Neural cell (in vitro differentiated cells): Measurements from ENCODE around the gene CAST. TPM values are rescaled to one million over a fixed set of nuclear protein-coding genes. Genes with fewer than 3 reads are reported as not detected.

Experiments
- H2AFZ ChIP-seq: fragments of 200-600, 300-800 bp; sonication (generic), shearing (Covaris generic); 2 replicates; pipeline ENCODE4 v1.6.0; 2014; ENCODE audit warnings: low read depth, mild to moderate bottlenecking, antibody characterized with exemption, low read length, moderate library complexity
- H3F3A ChIP-seq: fragments of 200-600 bp; shearing (Covaris generic); 2 replicates; pipeline ENCODE4 v1.6.1; 2016; ENCODE audit warnings: mild to moderate bottlenecking, moderate library complexity, mixed read lengths, antibody characterized with exemption, low read length; ENCODE audit not compliant: insufficient read depth, poor library complexity, severe bottlenecking
- H3K27ac ChIP-seq: fragments of 200-600, 300-800 bp; sonication (generic), shearing (Covaris generic); 2 replicates; pipeline ENCODE4 v1.5.1; 2014; ENCODE audit warnings: mild to moderate bottlenecking, low read length, moderate library complexity
- H3K27me3 ChIP-seq: fragments of 300-800, 200-600 bp; sonication (generic), shearing (Covaris generic); 2 replicates; pipeline ENCODE4 v1.6.0; 2014; ENCODE audit warnings: mild to moderate bottlenecking, low read depth, low read length, moderate library complexity; ENCODE audit not compliant: insufficient read depth
- H3K36me3 ChIP-seq: fragments of 300-800, 200-600 bp; sonication (generic), shearing (Covaris generic); 2 replicates; pipeline ENCODE4 v1.5.1; 2014; ENCODE audit warnings: mild to moderate bottlenecking, antibody characterized with exemption, low read length, moderate library complexity; ENCODE audit not compliant: insufficient read depth
- H3K4me2 ChIP-seq: fragments of 300-800, 200-600 bp; sonication (generic), shearing (Covaris generic); 2 replicates; pipeline ENCODE4 v1.6.0; 2014; ENCODE audit warnings: mild to moderate bottlenecking, low read length
- H3K4me3 ChIP-seq: fragments of 300-800, 200-600 bp; sonication (generic), shearing (Covaris generic); 2 replicates; pipeline ENCODE4 v1.5.1; 2014; ENCODE audit warnings: mild to moderate bottlenecking, low read length, moderate library complexity
- H3K79me2 ChIP-seq: fragments of 200-600 bp; shearing (Covaris generic); replicated peaks from 2 replicates; pipeline ENCODE4 v1.6.0; 2014; ENCODE audit warnings: mild to moderate bottlenecking, low read length, moderate library complexity; ENCODE audit not compliant: insufficient read depth
- H3K9ac ChIP-seq: fragments of 300-800, 200-600 bp; sonication (generic), shearing (Covaris generic); 2 replicates; pipeline ENCODE4 v1.6.1; 2016; ENCODE audit warnings: mild to moderate bottlenecking, low read length, mixed read lengths
- H3K9me2 ChIP-seq: fragments of 200-600 bp; shearing (Covaris generic); 2 replicates; pipeline ENCODE4 v1.6.1; 2016; ENCODE audit warnings: mild to moderate bottlenecking, low read length, mixed read lengths; ENCODE audit not compliant: insufficient read depth
- H3K9me3 ChIP-seq: fragments of 200-600, 300-800 bp; sonication (generic), shearing (Covaris generic); 2 replicates; pipeline ENCODE4 v1.6.1; 2016; ENCODE audit warnings: mild to moderate bottlenecking, mixed run types, low read length, moderate library complexity, mixed read lengths
- H4K20me1 ChIP-seq: fragments of 200-600 bp; shearing (Covaris generic); 2 replicates; pipeline ENCODE4 v1.6.1; 2016; ENCODE audit warnings: mild to moderate bottlenecking, mixed run types; ENCODE audit not compliant: insufficient read depth
- CTCF ChIP-seq: fragments of 450-650 bp; IDR thresholded peaks from 2 replicates; pipeline ENCODE4 v1.5.1; 2014; ENCODE audit warnings: antibody characterized with exemption, mild to moderate bottlenecking, moderate library complexity; ENCODE audit not compliant: poor library complexity, severe bottlenecking
- EP300 ChIP-seq: fragments of 450-650 bp; conservative IDR thresholded peaks from 2 replicates; pipeline ENCODE4 v1.6.1; 2014; ENCODE audit warnings: antibody characterized with exemption, mild to moderate bottlenecking, moderate library complexity; ENCODE audit not compliant: poor library complexity, severe bottlenecking
- EZH2 ChIP-seq: fragments of 200-600, 300-800 bp; shearing (Covaris generic), sonication (generic); IDR thresholded peaks from 2 replicates; pipeline ENCODE4 v1.6.1; 2014; ENCODE audit warnings: antibody characterized with exemption, low read length, borderline replicate concordance, mild to moderate bottlenecking; ENCODE audit not compliant: insufficient read depth, poor library complexity, severe bottlenecking
- MXI1 ChIP-seq: fragments of 450-650 bp; conservative IDR thresholded peaks from 2 replicates; pipeline ENCODE4 v1.6.1; 2014; ENCODE audit warnings: antibody characterized with exemption, mild to moderate bottlenecking; ENCODE audit not compliant: poor library complexity, severe bottlenecking
- POLR2AphosphoS5 ChIP-seq: IDR thresholded peaks from 2 replicates; pipeline ENCODE4 v1.6.1; 2012
- RAD21 ChIP-seq: fragments of 450-650 bp; conservative IDR thresholded peaks from 2 replicates; pipeline ENCODE4 v1.6.1; 2014; ENCODE audit warnings: antibody characterized with exemption, mild to moderate bottlenecking, moderate library complexity
- REST ChIP-seq: IDR thresholded peaks from 2 replicates; pipeline ENCODE4 v1.6.1; 2012; ENCODE audit warnings: borderline replicate concordance
- SMC3 ChIP-seq: fragments of 450-650 bp; conservative IDR thresholded peaks from 2 replicates; pipeline ENCODE4 v1.6.1; 2014; ENCODE audit warnings: antibody characterized with exemption, mild to moderate bottlenecking, moderate library complexity; ENCODE audit not compliant: poor library complexity
- TAF1 ChIP-seq: IDR thresholded peaks from 2 replicates; pipeline ENCODE4 v1.6.1; 2012; ENCODE audit warnings: low read depth
- polyA plus RNA-seq: library from polyadenylated mRNA; depleted of rRNA; stranded (reverse); fragments of >200 nt; gene quantifications from 2 replicates; pipeline ENCODE4 v1.2.3, GENCODE V29; 2014

Gene CAST
- polyA plus RNA-seq, 1 donor from 2014 or later, result 8.4 TPM

- Histone ChIP-seq H4K20me1 (no peaks in the 10 kb centered on the region), H3F3A (no peaks in the 10 kb centered on the region), H3K79me2 (no peaks in the 10 kb centered on the region), H3K27me3 (no peaks in the 10 kb centered on the region), H2AFZ (no peak overlapping the region), H3K4me3 (no peak overlapping the region), H3K9ac (no peak overlapping the region), H3K27ac (no peak overlapping the region), H3K36me3 (no peaks in the 10 kb centered on the region), H3K9me2 (no peaks in the 10 kb centered on the region), H3K4me2 (no peak overlapping the region), H3K9me3 (no peaks in the 10 kb centered on the region)
- TF ChIP-seq EP300, result no peak
- no peak for TF ChIP-seq RAD21
- TF ChIP-seq REST, result no peak
- no peak for TF ChIP-seq MXI1
- no peak for TF ChIP-seq POLR2AphosphoS5
- no peak for TF ChIP-seq EZH2
- no peak for TF ChIP-seq SMC3
- TF ChIP-seq CTCF, result no peak
- no peak for TF ChIP-seq TAF1
Measured at GRCh38 chr5:96763026-96763425, 100.8 kb downstream of the CAST start.

- Histone ChIP-seq H3K9ac (no peak overlapping the region), H3K36me3 (peaks cover 3% of the 10 kb centered on the region), H3K4me3 (no peak overlapping the region), H3K27ac (no peak overlapping the region), H4K20me1 (no peaks in the 10 kb centered on the region), H3K4me2 (no peak overlapping the region), H3K79me2 (no peaks in the 10 kb centered on the region), H2AFZ (no peak overlapping the region), H3F3A (no peaks in the 10 kb centered on the region), H3K9me3 (no peaks in the 10 kb centered on the region), H3K27me3 (no peaks in the 10 kb centered on the region), H3K9me2 (no peaks in the 10 kb centered on the region)
- TF ChIP-seq EZH2, result no peak
- TF ChIP-seq REST, result no peak
- no peak for TF ChIP-seq POLR2AphosphoS5
- no peak for TF ChIP-seq CTCF
- no peak for TF ChIP-seq TAF1
Measured at GRCh38 chr5:96765043-96765442, 102.9 kb downstream of the CAST start.
